NB4 (cell line): ENCODE results near the gene SERINC2.

Experiments used
- MAX ChIP-seq: IDR thresholded peaks from 2 replicates; pipeline ENCODE4 v1.6.1; 2011; ENCODE audit warnings: low read depth, low read length
- MYC ChIP-seq: IDR thresholded peaks from 2 replicates; pipeline ENCODE4 v1.6.1; 2011; ENCODE audit warnings: low read depth, low read length
- POLR2A ChIP-seq: IDR thresholded peaks from 2 replicates; pipeline ENCODE4 v1.6.1; 2011; ENCODE audit warnings: mild to moderate bottlenecking; ENCODE audit not compliant: insufficient read length; ENCODE audit errors: extremely low read depth
- TF ChIP-seq, protein P1 (sequence below): IDR thresholded peaks from one replicate; pipeline ENCODE4 v1.5.1; 2012; ENCODE audit warnings: low read depth, low read length

GRCh38 chr1:31441558-31441957 lies 28.5 kb downstream of the SERINC2 start:
- TF ChIP-seq POLR2A: no peak
- TF ChIP-seq, protein P1, sequence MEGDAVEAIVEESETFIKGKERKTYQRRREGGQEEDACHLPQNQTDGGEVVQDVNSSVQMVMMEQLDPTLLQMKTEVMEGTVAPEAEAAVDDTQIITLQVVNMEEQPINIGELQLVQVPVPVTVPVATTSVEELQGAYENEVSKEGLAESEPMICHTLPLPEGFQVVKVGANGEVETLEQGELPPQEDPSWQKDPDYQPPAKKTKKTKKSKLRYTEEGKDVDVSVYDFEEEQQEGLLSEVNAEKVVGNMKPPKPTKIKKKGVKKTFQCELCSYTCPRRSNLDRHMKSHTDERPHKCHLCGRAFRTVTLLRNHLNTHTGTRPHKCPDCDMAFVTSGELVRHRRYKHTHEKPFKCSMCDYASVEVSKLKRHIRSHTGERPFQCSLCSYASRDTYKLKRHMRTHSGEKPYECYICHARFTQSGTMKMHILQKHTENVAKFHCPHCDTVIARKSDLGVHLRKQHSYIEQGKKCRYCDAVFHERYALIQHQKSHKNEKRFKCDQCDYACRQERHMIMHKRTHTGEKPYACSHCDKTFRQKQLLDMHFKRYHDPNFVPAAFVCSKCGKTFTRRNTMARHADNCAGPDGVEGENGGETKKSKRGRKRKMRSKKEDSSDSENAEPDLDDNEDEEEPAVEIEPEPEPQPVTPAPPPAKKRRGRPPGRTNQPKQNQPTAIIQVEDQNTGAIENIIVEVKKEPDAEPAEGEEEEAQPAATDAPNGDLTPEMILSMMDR: no peak
- no peak for TF ChIP-seq MAX
- no peak for TF ChIP-seq MYC
